ENCODE measurements around the gene SOS1. TPM values are rescaled to one million over a fixed set of nuclear protein-coding genes. Genes with fewer than 3 reads are reported as not detected.

Gene SOS1
- total RNA-seq, 6 experiments from 2014 or later = 9.6 to 20.1 (median 16.5) TPM

DNA sequence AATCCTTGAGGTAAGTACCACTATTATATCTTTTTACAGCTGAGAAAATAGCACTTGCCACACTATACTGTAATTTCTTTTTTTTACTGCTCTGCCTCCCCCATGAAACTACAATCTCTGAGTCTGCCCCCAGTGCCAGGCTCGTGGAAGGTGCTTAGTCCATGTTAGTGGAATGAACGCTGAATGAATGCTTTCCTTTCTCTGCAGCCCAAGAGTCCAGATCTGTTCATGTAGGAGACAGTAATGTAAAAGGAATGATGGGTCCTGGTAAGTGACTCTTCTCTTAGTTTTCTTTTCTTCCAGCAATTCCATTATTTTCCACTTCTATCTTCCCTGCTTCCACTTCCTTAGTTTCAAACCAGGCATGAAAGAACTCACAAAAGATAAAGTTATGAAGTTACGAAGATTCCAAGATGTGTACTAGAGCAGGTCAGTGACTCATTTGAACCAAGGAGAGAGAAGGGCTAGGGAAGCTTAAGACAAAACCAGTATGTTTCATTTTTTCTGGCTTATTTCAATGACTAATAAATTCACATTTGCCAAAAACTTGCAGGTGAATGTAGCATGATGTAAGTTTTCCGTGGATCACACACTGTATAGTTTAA, 185.2 kb downstream of the SOS1 start:
- Histone ChIP-seq H3K4me1 (no peaks in the 10 kb centered on the region), H3K4me3 (no peak overlapping the region), H3K9me3 (no peaks in the 10 kb centered on the region), H3K27me3 (no peaks in the 10 kb centered on the region), H3K27ac (no peak overlapping the region), H3K36me3 (no peaks in the 10 kb centered on the region)
- intact Hi-C loops (cut with DNase I) = no loop called here
- no peak for TF ChIP-seq POLR2A (IDR thresholded peaks at IDR 0.05)
- TF ChIP-seq, protein P1, sequence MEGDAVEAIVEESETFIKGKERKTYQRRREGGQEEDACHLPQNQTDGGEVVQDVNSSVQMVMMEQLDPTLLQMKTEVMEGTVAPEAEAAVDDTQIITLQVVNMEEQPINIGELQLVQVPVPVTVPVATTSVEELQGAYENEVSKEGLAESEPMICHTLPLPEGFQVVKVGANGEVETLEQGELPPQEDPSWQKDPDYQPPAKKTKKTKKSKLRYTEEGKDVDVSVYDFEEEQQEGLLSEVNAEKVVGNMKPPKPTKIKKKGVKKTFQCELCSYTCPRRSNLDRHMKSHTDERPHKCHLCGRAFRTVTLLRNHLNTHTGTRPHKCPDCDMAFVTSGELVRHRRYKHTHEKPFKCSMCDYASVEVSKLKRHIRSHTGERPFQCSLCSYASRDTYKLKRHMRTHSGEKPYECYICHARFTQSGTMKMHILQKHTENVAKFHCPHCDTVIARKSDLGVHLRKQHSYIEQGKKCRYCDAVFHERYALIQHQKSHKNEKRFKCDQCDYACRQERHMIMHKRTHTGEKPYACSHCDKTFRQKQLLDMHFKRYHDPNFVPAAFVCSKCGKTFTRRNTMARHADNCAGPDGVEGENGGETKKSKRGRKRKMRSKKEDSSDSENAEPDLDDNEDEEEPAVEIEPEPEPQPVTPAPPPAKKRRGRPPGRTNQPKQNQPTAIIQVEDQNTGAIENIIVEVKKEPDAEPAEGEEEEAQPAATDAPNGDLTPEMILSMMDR (IDR thresholded peaks at IDR 0.05) = no peak
- no peak for DNase-seq
- no peak for ATAC-seq
- 81% methylated on average over 4 of the region's 4 CpGs for WGBS (ENCODE audit: insufficient coverage, low coverage, low lambda C conversion rate, missing lambda C conversion rate)

DNA sequence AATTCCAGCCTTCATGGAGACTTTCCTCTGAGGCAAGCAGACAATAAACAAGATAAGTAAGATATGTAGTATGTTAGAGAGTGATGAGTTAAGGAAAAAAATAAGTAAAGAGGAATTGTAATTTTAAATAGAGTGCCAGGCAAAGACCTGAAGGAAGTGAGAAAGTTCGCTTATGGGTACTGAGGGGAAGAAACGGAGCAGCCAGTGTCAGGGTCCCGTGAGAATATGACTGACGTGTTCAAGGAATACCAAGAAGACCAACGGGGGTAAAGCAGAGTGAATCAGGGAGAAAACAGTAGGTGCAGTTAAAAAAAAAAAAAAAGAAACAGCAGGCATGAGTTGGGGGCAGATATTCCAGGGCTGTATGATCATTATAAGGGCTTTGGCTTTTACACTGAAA, 186.1 kb downstream of the SOS1 start:
- 61% methylated on average over 5 of the region's 5 CpGs for WGBS (ENCODE audit: insufficient coverage, low coverage, low lambda C conversion rate, missing lambda C conversion rate)
- ATAC-seq (no peak), DNase-seq (no peak)
- Histone ChIP-seq H3K4me3 (no peak overlapping the region), H3K27ac (no peak overlapping the region), H3K27me3 (no peaks in the 10 kb centered on the region), H3K9me3 (no peaks in the 10 kb centered on the region), H3K36me3 (no peaks in the 10 kb centered on the region), H3K4me1 (no peaks in the 10 kb centered on the region)
- TF ChIP-seq POLR2A (IDR thresholded peaks at IDR 0.05) = no peak
- TF ChIP-seq, protein P1 (IDR thresholded peaks at IDR 0.05) = no peak
- intact Hi-C loops (cut with DNase I) = no loop called here

DNA sequence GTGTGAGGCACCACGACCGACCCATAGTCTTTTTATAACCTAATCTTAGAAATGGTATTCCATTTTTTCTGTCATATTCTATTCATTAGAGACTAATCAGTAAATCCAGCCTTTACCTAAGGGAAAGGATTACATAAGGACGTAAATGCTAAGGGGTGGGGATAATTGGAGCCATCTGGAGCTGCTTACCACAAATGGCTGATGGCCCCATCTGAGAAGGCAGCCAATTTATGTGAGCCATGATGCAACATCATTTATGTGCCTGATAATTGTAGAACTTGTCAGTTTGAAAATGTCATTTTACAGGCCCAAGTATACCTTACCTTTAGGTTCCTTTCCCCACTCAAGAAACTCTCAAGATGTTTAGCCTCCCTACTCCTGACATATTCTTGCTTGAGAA, 187.2 kb downstream of the SOS1 start:
- ATAC-seq (no peak), DNase-seq (no peak)
- intact Hi-C loops (cut with DNase I) = no loop called here
- Histone ChIP-seq H3K27ac (no peak overlapping the region), H3K9me3 (no peaks in the 10 kb centered on the region), H3K36me3 (no peaks in the 10 kb centered on the region), H3K27me3 (no peaks in the 10 kb centered on the region), H3K4me1 (no peaks in the 10 kb centered on the region), H3K4me3 (no peak overlapping the region)
- WGBS (ENCODE audit: insufficient coverage, low coverage, low lambda C conversion rate, missing lambda C conversion rate) = 81% methylated on average over 3 of the region's 3 CpGs
- TF ChIP-seq, protein P1 (IDR thresholded peaks at IDR 0.05) = no peak
- no peak for TF ChIP-seq POLR2A (IDR thresholded peaks at IDR 0.05)

DNA sequence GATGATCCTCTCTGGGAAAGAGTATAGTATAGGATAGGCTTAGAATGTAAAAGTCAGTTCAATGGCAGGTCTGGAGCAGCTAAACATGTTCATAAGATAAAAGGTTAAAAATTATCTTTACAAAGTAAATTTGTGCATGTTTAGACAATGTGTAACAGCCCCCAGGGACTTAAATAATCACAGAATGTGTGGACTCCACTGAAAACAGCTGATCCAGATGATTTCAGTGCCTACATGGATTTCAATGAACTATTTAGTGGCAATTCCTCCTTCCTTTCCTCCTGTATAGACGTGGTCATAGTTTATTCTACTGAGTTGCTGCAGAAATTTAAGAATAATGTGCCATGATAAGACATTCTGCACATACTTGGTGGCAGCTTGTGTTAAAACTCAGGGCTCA, 188.3 kb downstream of the SOS1 start:
- 14% methylated on average over 1 of the region's 1 CpG for WGBS (ENCODE audit: insufficient coverage, low coverage, low lambda C conversion rate, missing lambda C conversion rate)
- TF ChIP-seq, protein P1 (IDR thresholded peaks at IDR 0.05) = no peak
- no peak for TF ChIP-seq POLR2A (IDR thresholded peaks at IDR 0.05)
- intact Hi-C loops (cut with DNase I) = no loop called here

More for the DNA sequence above, 188.3 kb downstream of the SOS1 start:
- H3K27me3 ChIP-seq = no peaks in the 10 kb centered on the region
- no peak overlapping the region for H3K4me3 ChIP-seq
- H3K9me3 ChIP-seq = no peaks in the 10 kb centered on the region
- no peak for ATAC-seq
- H3K36me3 ChIP-seq = no peaks in the 10 kb centered on the region
- H3K27ac ChIP-seq = no peak overlapping the region
- no peak for DNase-seq
- H3K4me1 ChIP-seq = no peaks in the 10 kb centered on the region

Small RNAs within 50 kb of the gene (small RNA-seq; reads per million reads assigned to genes)
- gene HSPE1P13 (0 reads per million in 2 experiments), gene RF00019 (0 reads per million in 2 experiments), gene RN7SL96P (0 reads per million in 2 experiments), gene RNU6-198P (0 reads per million in 2 experiments)

Other genes starting within 250 kb of the SOS1 start
- 1 to 10 TPM; 4.4 to 6.4 (median 4.9) TPM for gene DHX57, start 245.1 kb downstream of the SOS1 start, total RNA-seq
- gene MORN2, start 245.1 kb downstream of the SOS1 start, total RNA-seq = 1 to 10 TPM; 4.1 to 8.1 (median 5.0) TPM
- under 1 TPM in 4 of 6 experiments, not detected in 2; 0.11 to 0.56 (median 0.29) TPM for gene ARHGEF33, start 231.2 kb downstream of the SOS1 start, total RNA-seq
- gene CDKL4, start 122.9 kb upstream of the SOS1 start, total RNA-seq = under 1 TPM in 3 of 6 experiments, not detected in 3; 0.18 to 0.27 (median 0.25) TPM

Data from right lobe of liver (tissue), 6 donors.